Hematopoietic multipotent progenitor cell treated with erythropoietin and hydrocortisone succinate and interleukin-3 and kit ligand, for 6 days (in vitro differentiated cells): ENCODE measurements around the gene MYL2.

Experiments
- DNase-seq: peaks from one replicate; pipeline ENCODE4 v3.0.0-alpha.2; 2015

MYL2 gene

GRCh38 chr12:110888256-110888991, 32.0 kb downstream of the MYL2 start:
- DNase-seq = no peak

- no peak for DNase-seq
These were observed 35.1 kb downstream of the MYL2 start for GRCh38 chr12:110885152-110885840.

DNA sequence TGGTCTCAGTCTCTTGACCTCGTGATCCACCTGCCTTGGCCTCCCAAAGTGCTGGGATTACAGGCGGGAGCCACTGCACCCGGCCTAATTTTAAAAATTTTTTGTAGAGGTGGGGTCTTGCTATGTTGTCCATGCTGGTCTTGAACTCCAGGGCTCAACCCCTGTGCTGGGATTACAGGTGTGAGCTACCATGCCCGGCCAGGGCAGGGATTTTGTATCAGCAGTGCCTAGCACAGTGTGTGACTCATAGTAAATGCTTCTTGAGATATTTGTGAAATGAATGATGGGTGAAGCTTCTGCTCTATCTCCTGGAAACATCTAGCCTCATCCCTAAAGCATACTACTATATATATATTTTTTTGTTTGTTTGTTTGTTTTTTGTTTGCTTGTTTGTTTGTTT, 37.1 kb downstream of the MYL2 start:
- DNase-seq = no peak

GRCh38 chr12:110880651-110881050, 39.7 kb downstream of the MYL2 start:
- no peak for DNase-seq

DNA sequence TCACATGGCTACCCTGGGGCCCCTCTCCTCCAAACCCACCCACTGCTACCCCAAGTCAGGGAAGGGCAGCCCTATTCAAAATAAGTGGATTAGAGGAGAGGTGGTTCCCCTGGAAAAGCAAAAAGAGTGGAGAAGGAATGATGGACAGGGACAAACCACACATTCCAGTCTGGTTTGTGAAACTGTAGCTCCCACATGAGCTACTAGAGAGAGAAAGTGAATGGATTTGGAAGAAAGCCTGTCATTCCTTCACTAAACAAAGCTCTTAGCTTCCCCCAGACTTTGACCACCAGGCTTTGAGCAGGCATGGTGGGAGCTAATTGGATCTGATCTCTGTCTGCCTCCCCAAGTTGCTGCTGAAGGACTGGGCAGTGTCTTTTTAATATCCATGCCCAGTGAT, 45.6 kb downstream of the MYL2 start:
- no peak for DNase-seq

DNA sequence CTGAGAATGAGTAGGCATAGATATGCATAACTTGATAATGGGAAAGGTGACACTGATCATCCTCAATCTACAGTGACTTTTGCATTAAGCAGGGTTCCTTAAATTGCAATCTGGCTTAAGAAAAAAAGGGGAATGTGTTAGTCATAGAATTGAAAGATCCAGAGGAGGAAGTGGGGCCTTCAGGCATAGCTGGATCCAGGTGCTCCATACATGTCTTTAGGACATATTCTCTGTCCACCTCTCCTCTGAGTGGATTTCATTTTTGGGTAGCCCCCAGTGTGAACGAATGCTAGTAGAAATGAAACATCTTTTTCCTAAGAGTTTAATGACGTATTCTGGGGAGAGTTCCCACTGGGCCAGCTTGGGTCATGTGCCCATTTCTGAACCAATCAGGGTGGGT, 46.0 kb downstream of the MYL2 start:
- DNase-seq = no peak

- DNase-seq = no peak
These were observed 48.3 kb downstream of the MYL2 start for GRCh38 chr12:110872100-110872499.

GRCh38 chr12:110869803-110870202, 50.6 kb downstream of the MYL2 start:
- no peak for DNase-seq

- peak; percentile 40 for DNase-seq
These were observed 51.4 kb downstream of the MYL2 start for GRCh38 chr12:110869026-110869425.

DNA sequence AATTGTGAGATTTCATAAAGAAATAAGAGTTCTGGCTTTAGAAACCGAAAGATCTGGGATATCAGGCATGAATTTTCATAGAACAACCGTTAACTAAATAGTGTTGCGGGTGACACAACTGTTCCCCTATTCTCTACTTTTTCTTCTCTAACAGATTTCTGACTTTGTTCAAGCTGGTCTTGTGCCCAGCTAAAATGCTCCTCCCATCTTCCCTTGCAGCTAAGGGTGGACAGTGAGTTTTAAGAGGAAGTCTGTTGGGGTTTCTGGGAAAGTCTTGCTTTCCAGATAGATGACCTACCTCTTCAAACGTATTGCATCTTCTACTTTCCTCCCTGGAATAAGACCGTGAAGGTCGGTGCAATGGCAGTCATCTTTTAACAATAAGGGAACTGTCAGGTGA, 54.9 kb downstream of the MYL2 start:
- no peak for DNase-seq

DNA sequence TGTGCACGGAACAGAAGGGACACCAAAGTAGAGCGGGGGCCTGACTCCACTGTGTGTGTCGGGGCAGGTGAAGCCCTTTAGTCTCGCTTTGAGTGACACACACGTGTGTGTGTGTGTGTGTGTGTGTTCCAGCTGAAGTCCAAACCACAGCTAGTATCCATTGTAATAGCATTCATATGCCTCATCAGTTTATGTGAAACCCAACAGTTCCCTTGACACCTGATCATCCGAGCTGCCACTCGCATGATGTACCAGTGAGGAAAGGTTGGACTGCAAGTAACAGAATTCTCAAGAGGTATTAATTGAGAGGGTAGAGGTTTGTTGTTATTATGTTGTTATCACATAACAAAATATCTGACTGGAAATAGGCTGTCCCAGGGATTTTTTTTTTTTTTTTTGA, 57.2 kb downstream of the MYL2 start:
- DNase-seq = no peak

DNA sequence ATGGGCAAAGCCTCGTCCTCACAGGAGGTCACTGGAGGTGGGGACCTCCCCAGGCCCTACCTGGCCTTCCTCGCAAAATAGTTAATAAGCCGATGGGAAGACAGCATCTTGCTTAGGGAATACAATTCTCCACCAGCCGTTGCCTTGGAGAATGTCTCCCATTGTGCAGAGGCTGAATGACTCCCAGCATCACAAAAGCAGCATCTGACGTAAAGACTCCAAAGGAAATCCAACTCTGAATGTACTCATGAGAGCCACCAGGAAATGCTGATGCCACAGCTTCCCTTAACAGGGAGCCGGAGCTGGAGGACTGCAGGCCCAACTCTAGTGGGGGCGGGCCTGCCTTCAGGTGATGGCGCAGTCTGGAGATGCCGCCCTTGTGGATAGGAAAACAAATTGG, 58.0 kb downstream of the MYL2 start:
- DNase-seq = no peak

- DNase-seq = no peak
These were observed 58.6 kb downstream of the MYL2 start for GRCh38 chr12:110861729-110862128.
